ENCODE results near the gene C19orf47.

C19orf47 gene

DNA sequence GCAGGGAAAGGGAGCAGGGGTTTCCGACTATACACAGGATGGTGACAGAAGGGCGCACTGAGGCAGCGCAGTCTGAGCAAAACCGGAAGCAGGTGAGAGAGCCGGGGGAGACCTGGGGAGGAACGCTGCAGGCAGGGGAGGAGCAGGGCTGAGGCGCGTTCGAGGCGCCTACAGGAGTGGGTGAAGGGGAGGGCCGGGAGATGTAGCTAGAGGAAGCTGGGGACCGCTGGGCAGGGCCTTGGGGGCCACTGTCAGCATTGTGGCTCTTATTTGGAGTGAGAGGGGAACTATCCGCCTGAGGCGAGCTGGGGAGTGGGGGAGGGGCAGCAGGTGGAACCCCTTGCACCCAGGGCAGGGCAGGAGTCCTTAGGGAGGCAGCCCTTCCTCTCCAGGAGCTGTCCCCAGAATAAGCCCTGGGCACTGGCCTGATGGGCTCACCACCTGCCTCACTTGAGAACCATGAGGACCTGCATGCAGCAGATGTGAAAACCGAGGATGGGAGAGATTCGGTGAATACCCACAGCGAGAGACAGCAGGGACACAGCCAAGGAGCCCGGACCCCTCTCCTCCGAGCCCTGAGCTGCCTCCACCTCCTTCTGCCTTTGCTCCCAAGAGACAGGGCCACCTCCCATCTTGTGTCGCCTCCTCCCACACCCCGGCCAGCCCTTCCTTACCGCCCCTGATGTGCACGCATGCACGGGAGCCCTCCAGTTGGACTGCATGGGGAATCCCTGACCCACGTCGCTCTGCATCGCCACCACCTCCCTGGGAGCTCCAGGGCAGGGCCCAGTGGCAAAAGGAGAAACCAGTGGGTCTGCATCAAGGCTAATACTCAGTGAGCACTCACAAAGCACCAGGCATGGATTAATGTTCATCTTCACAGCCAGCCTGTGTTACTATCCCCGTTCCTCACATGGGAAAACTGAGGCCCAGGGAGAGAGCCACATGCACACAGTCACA is 73.3 kb downstream of the C19orf47 start:
- H3K9me3 ChIP-seq (ENCODE audit: control insufficient read depth, low read length), result no peaks in the 10 kb centered on the region
- peaks cover 23% of the 10 kb centered on the region for H3K4me1 ChIP-seq
- no peak overlapping the region for H3K27ac ChIP-seq
- H3K27me3 ChIP-seq (ENCODE audit: control insufficient read depth, insufficient read depth, low read length), result no peaks in the 10 kb centered on the region
- H3K4me2 ChIP-seq (ENCODE audit: low read length), result no peak overlapping the region
- no peak overlapping the region for H3K9ac ChIP-seq
- no peaks in the 10 kb centered on the region for H3K36me3 ChIP-seq (ENCODE audit: control insufficient read depth, insufficient read depth, low read length)
- no peak overlapping the region for H2AFZ ChIP-seq
- peaks cover 71% of the 10 kb centered on the region for H3K79me2 ChIP-seq
- H3K4me3 ChIP-seq (ENCODE audit: low read depth, low read length), result no peak overlapping the region
- TF ChIP-seq, protein P1, sequence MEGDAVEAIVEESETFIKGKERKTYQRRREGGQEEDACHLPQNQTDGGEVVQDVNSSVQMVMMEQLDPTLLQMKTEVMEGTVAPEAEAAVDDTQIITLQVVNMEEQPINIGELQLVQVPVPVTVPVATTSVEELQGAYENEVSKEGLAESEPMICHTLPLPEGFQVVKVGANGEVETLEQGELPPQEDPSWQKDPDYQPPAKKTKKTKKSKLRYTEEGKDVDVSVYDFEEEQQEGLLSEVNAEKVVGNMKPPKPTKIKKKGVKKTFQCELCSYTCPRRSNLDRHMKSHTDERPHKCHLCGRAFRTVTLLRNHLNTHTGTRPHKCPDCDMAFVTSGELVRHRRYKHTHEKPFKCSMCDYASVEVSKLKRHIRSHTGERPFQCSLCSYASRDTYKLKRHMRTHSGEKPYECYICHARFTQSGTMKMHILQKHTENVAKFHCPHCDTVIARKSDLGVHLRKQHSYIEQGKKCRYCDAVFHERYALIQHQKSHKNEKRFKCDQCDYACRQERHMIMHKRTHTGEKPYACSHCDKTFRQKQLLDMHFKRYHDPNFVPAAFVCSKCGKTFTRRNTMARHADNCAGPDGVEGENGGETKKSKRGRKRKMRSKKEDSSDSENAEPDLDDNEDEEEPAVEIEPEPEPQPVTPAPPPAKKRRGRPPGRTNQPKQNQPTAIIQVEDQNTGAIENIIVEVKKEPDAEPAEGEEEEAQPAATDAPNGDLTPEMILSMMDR (IDR thresholded peaks at IDR 0.05), result no peak

DNA sequence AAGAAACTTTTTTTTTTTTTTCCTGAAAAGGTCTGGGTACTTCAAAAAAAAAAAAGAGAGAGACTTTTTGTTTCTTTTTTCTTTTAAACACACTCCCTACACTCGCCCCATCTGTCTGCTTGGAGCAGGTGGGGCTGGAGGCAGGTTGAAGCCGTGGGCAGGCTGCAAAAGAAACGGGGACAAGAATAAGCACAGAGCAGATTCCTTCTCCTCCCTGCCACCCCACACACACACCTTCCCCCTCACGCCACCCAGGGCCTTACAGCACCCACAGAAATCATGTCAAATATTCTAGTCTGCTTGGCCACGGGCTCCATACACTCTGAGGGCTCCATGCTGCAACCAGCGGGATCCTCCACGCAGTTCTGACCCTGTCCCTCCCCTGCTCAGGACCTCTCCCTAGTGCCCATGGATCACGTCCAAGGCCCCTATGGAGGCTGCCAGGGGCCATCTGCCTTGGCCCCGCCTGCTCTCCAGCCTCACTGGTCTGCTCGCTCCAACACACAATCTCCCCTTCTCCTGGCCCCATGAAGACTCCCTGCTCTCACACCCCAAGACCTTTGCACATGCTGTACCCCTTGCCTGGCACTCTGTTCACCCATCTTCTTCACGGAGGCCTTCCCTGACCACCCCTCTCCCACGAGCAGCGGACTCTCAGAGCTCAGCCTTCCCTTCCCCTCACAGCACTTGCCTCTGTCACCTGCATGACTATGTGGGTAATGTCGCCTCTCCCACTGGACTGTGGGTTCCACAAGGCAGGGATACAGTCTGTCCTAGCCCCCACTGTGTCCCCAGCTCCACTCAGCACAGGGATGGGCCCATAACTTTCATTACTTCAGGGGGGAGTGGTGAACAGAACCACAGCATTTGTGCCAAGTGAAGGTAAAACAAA is 74.5 kb downstream of the C19orf47 start:
- Histone ChIP-seq H3K4me3 (ENCODE audit: low read depth, low read length) (no peak overlapping the region), H3K36me3 (ENCODE audit: control insufficient read depth, insufficient read depth, low read length) (no peaks in the 10 kb centered on the region), H2AFZ (no peak overlapping the region), H3K4me2 (ENCODE audit: low read length) (no peak overlapping the region), H3K27ac (no peak overlapping the region), H3K79me2 (peaks cover 64% of the 10 kb centered on the region), H3K9me3 (ENCODE audit: control insufficient read depth, low read length) (no peaks in the 10 kb centered on the region), H3K9ac (no peak overlapping the region), H3K4me1 (peaks cover 13% of the 10 kb centered on the region), H3K27me3 (ENCODE audit: control insufficient read depth, insufficient read depth, low read length) (no peaks in the 10 kb centered on the region)
- TF ChIP-seq, protein P1 (IDR thresholded peaks at IDR 0.05), result no peak

DNA sequence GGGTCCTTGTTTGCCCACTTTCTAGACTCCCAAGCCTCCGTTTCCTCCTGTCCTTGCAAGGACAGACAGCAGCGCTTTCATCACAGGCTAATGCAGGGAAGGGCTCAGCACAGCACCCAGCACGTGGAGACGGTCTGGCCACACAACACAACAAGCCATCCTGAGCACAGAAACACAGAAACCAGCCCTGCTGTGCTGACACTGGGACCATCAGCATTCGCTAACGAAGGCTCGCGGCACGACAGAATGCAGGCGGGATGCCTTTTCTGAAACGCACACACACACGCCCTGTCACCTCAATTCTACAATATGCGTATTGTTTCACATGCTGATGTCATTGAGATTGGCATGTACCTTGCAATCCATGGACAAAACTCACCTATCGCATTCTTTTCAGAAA is 75.9 kb downstream of the C19orf47 start:
- no peak overlapping the region for H3K27ac ChIP-seq
- H3K79me2 ChIP-seq, result peaks cover 65% of the 10 kb centered on the region
- H2AFZ ChIP-seq, result no peak overlapping the region
- TF ChIP-seq, protein P1 (IDR thresholded peaks at IDR 0.05), result no peak
- H3K4me1 ChIP-seq, result peaks cover 21% of the 10 kb centered on the region
- H3K4me3 ChIP-seq (ENCODE audit: low read depth, low read length), result no peak overlapping the region
- no peak overlapping the region for H3K9ac ChIP-seq
- no peaks in the 10 kb centered on the region for H3K27me3 ChIP-seq (ENCODE audit: control insufficient read depth, insufficient read depth, low read length)
- no peak overlapping the region for H3K4me2 ChIP-seq (ENCODE audit: low read length)
- H3K36me3 ChIP-seq (ENCODE audit: control insufficient read depth, insufficient read depth, low read length), result no peaks in the 10 kb centered on the region
- H3K9me3 ChIP-seq (ENCODE audit: control insufficient read depth, low read length), result no peaks in the 10 kb centered on the region

DNA sequence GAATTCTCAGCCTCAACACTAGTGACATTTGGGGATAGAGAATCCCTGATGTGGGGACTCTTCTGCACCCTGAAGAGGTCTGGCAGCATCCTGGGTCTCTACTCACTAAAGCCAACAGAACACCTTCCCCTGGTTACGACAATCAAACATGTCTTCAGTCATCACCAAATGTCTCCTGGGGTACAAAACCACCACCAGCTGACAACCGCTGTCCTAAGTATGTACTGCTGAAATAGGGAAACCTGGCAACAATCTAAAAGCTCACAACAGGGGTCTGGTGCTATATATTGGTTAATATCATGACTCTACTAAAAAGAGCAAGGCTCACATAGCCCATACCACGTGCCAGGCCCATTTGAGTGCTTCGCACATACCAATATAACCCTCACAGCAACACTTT is 76.5 kb downstream of the C19orf47 start:
- Histone ChIP-seq H3K9me3 (ENCODE audit: control insufficient read depth, low read length) (no peaks in the 10 kb centered on the region), H2AFZ (no peak overlapping the region), H3K79me2 (peaks cover 69% of the 10 kb centered on the region), H3K36me3 (ENCODE audit: control insufficient read depth, insufficient read depth, low read length) (no peaks in the 10 kb centered on the region), H3K4me1 (peaks cover 24% of the 10 kb centered on the region), H3K9ac (no peak overlapping the region), H3K4me2 (ENCODE audit: low read length) (no peak overlapping the region), H3K27me3 (ENCODE audit: control insufficient read depth, insufficient read depth, low read length) (no peaks in the 10 kb centered on the region), H3K27ac (no peak overlapping the region), H3K4me3 (ENCODE audit: low read depth, low read length) (no peak overlapping the region)
- TF ChIP-seq, protein P1 (IDR thresholded peaks at IDR 0.05), result no peak

Measured in parathyroid adenoma (tissue), 2 donors.